ENCODE data around the gene LARP4B.

DNA sequence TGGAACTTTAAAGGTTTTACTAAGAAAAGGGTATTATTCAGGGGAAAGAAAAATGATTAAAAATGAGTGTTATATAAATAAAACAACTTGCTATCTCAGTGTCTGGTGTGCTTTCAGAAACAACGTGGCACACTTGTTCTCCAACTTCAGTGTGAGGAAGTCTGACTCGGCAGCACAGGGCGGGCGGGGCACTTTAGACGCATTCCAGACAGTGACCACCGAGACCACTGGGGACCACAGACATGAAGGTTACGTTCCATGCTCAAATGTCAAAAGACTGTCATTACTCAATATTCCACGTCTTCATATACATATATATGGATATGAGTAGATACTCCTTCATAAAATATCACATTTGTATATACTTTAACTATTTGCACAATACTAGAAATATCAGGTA lies 87.0 kb downstream of the LARP4B start:
- TF ChIP-seq, protein P1, sequence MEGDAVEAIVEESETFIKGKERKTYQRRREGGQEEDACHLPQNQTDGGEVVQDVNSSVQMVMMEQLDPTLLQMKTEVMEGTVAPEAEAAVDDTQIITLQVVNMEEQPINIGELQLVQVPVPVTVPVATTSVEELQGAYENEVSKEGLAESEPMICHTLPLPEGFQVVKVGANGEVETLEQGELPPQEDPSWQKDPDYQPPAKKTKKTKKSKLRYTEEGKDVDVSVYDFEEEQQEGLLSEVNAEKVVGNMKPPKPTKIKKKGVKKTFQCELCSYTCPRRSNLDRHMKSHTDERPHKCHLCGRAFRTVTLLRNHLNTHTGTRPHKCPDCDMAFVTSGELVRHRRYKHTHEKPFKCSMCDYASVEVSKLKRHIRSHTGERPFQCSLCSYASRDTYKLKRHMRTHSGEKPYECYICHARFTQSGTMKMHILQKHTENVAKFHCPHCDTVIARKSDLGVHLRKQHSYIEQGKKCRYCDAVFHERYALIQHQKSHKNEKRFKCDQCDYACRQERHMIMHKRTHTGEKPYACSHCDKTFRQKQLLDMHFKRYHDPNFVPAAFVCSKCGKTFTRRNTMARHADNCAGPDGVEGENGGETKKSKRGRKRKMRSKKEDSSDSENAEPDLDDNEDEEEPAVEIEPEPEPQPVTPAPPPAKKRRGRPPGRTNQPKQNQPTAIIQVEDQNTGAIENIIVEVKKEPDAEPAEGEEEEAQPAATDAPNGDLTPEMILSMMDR (conservative IDR thresholded peaks at IDR 0.05; ENCODE audit: low read length): no peak
- no peak for TF ChIP-seq EZH2phosphoT487 (IDR thresholded peaks at IDR 0.05; ENCODE audit: borderline replicate concordance, low read depth, low read length)

Data from OCI-LY7 (cell line).